ENCODE data around the gene ARPC2. TPM values are rescaled to one million over a fixed set of nuclear protein-coding genes. Genes with fewer than 3 reads are reported as not detected.

The ARPC2 gene
- total RNA-seq, 1 experiment from 2014 or later, result 273 TPM

GRCh38 chr2:218260166-218260565 lies 43.2 kb downstream of the ARPC2 start:
- DNase-seq, result no peak
- Histone ChIP-seq H3K36me3 (ENCODE audit: low read depth) (no peaks in the 10 kb centered on the region), H3K4me3 (no peak overlapping the region), H4K20me1 (ENCODE audit: insufficient read depth) (no peaks in the 10 kb centered on the region), H3K9me2 (ENCODE audit: insufficient read depth) (no peaks in the 10 kb centered on the region), H2AFZ (no peak overlapping the region), H3K27ac (no peak overlapping the region), H3F3A (ENCODE audit: insufficient read depth, low read depth) (peaks cover 20% of the 10 kb centered on the region), H3K4me2 (no peak overlapping the region), H3K4me1 (replicated peaks; ENCODE audit: insufficient read depth) (no peaks in the 10 kb centered on the region), H3K27me3 (ENCODE audit: insufficient read depth, low read depth) (no peaks in the 10 kb centered on the region), H3K9me3 (ENCODE audit: insufficient read depth, low read depth) (no peaks in the 10 kb centered on the region), H3K79me2 (ENCODE audit: low read depth) (no peaks in the 10 kb centered on the region)
- intact Hi-C loops (cut with micrococcal nuclease; ENCODE audit: unreplicated experiment), result no loop called here
- TF ChIP-seq EZH2 (IDR thresholded peaks at IDR 0.05; ENCODE audit: low read depth) (no peak), CTCF (conservative IDR thresholded peaks at IDR 0.05) (no peak)
- BruUV-seq (replicated peaks), result no TSS peak
- POLR2A ChIA-PET (ENCODE audit: unreplicated experiment), result no interaction called here
- CTCF ChIA-PET, result interaction anchor here (0.6 kb wide), 1 partner anchor 78 kb away, joined by 8 read pairs; no protein-coding TSS in a partner anchor

- POLR2A ChIA-PET (ENCODE audit: unreplicated experiment), result interaction anchor here (0.5 kb wide), 1 partner anchor 1250 kb away, joined by 3 read pairs; no protein-coding TSS in a partner anchor
Measured at GRCh38 chr2:218260742-218261422, 43.9 kb downstream of the ARPC2 start, which contains the start of gene GPBAR1. TSS of gene GPBAR1 (plus strand) at chr2:218261015. CDS start at chr2:218262725, 1,710 bp downstream.

More at GRCh38 chr2:218260742-218261422, 43.9 kb downstream of the ARPC2 start, which contains the start of gene GPBAR1:
- intact Hi-C loops (cut with micrococcal nuclease; ENCODE audit: unreplicated experiment), result no loop called here
- Histone ChIP-seq H3K27ac (no peak within 1 kb of the TSS), H3K27me3 (ENCODE audit: insufficient read depth, low read depth) (no peaks in the 10 kb centered on the region), H4K20me1 (ENCODE audit: insufficient read depth) (0 out of 2 replicates have a peak, but pooled peaks cover 2% of the 10 kb centered on the region), H3K4me3 (no peak within 1 kb of the TSS), H3K36me3 (ENCODE audit: low read depth) (no peaks in the 10 kb centered on the region), H3K9me3 (ENCODE audit: insufficient read depth, low read depth) (no peaks in the 10 kb centered on the region), H3K79me2 (ENCODE audit: low read depth) (no peaks in the 10 kb centered on the region), H3K9me2 (ENCODE audit: insufficient read depth) (no peaks in the 10 kb centered on the region), H3F3A (ENCODE audit: insufficient read depth, low read depth) (peaks cover 13% of the 10 kb centered on the region), H2AFZ (no peak within 1 kb of the TSS), H3K4me2 (no peak within 1 kb of the TSS), H3K4me1 (replicated peaks; ENCODE audit: insufficient read depth) (no peaks in the 10 kb centered on the region)
- DNase-seq, result no peak
- CTCF ChIA-PET, result interaction anchor here (0.6 kb wide), 1 partner anchor 79 kb away, joined by 8 read pairs; no protein-coding TSS in a partner anchor
- BruUV-seq (replicated peaks), result no TSS peak
- TF ChIP-seq CTCF (conservative IDR thresholded peaks at IDR 0.05) (no peak), EZH2 (IDR thresholded peaks at IDR 0.05; ENCODE audit: low read depth) (no peak)
